K562 (cell line): ENCODE results near the gene CHTF8. TPM values are rescaled to one million over a fixed set of nuclear protein-coding genes. Genes with fewer than 3 reads are reported as not detected.
A peak's percentile ranks its signal among the peaks of the same experiment; 100 is the strongest.

ENCODE experiments used
- EZH2 ChIP-seq: IDR thresholded peaks from 2 replicates; pipeline ENCODE4 v1.6.1; 2012; ENCODE audit warnings: low read depth, mild to moderate bottlenecking, inconsistent platforms, low read length, borderline replicate concordance
- GATAD2A ChIP-seq: fragments of 450-650 bp; IDR thresholded peaks from 2 replicates; pipeline ENCODE4 v1.6.1; 2017
- IFI16 ChIP-seq: fragments of 250-450 bp; sonication (Bioruptor Pico); IDR thresholded peaks from 2 replicates; pipeline ENCODE4 v2.1.2; 2022; ENCODE audit warnings: mild to moderate bottlenecking, inconsistent platforms
- MAFG ChIP-seq: fragments of 450-650 bp; conservative IDR thresholded peaks from 2 replicates; pipeline ENCODE4 v1.6.1; 2016; ENCODE audit warnings: missing genetic modification characterization, missing compliant biosample characterization
- RBM34 ChIP-seq: fragments of 200-400 bp; formaldehyde crosslinking; IDR thresholded peaks from 2 replicates; pipeline ENCODE4 v1.6.1; 2018; ENCODE audit warnings: low read length, borderline replicate concordance; ENCODE audit not compliant: insufficient read depth
- ZBTB17 ChIP-seq: fragments of 450-650 bp; formaldehyde crosslinking; IDR thresholded peaks from 2 replicates; pipeline ENCODE4 v1.4.0; 2020; ENCODE audit warnings: mild to moderate bottlenecking
- ZNF165 ChIP-seq: fragments of 250-450 bp; sonication (Bioruptor Pico); IDR thresholded peaks from 2 replicates; pipeline ENCODE4 v1.4.0; 2020; ENCODE audit warnings: borderline replicate concordance
- ZNF318 ChIP-seq, 2 experiments: fragments of 450-650 bp; IDR thresholded peaks; 2 replicates each; pipeline ENCODE4 v1.6.1; 2016; ENCODE audit warnings: mild to moderate bottlenecking in 2 of 2, borderline replicate concordance in 1 of 2, low read depth in 1 of 2, moderate library complexity in 1 of 2
- ZNF347 ChIP-seq: fragments of 450-650 bp; formaldehyde crosslinking; IDR thresholded peaks from 2 replicates; pipeline ENCODE4 v1.4.0; 2020; ENCODE audit warnings: low read depth, mild to moderate bottlenecking, moderate library complexity
- ZNF507 ChIP-seq: conservative IDR thresholded peaks from 2 replicates; pipeline ENCODE4 v1.6.1; 2017; ENCODE audit warnings: missing genetic modification characterization, missing compliant biosample characterization
- ZNF609 ChIP-seq: sonication (generic); formaldehyde crosslinking; IDR thresholded peaks from 2 replicates; pipeline ENCODE4 v1.8.1; 2023; ENCODE audit warnings: missing genetic modification reagents, mild to moderate bottlenecking, borderline replicate concordance
- ZNF79 ChIP-seq: fragments of 250-450 bp; sonication (Bioruptor Pico); IDR thresholded peaks from 2 replicates; pipeline ENCODE4 v1.4.0; 2020; ENCODE audit warnings: low read depth, mild to moderate bottlenecking, moderate library complexity
- polyA plus RNA-seq, 8 experiments: library from polyadenylated mRNA; depleted of rRNA in 4 of 8; stranded (reverse) in 5 of 8; unstranded in 3 of 8; fragments of >200 nt; fragmentation: Nextera tagmentation in 2 of 8; fragmentation: Illumina TruSeq in 1 of 8; extraction: Ambion mirVana in 2 of 8; extraction: Trizol in 1 of 8; gene quantifications; 2 replicates each; pipeline versions ENCODE4 v1.2.1 to v1.2.3, GENCODE V29; 2011 to 2014; ENCODE audit warnings: inconsistent platforms in 1 of 8, missing spikeins in 1 of 8
- total RNA-seq, 7 experiments: library from RNA; depleted of rRNA in 6 of 7; stranded (reverse); fragments of >200 nt in 6 of 7; fragmentation: Illumina TruSeq in 2 of 7; extraction: Trizol in 2 of 7; gene quantifications; 2 replicates each; pipeline versions ENCODE4 v1.2.1 to v1.2.3, GENCODE V29; 2011 to 2021; ENCODE audit warnings: low replicate concordance in 1 of 7

Gene CHTF8
- total and polyA plus RNA-seq, 9 of the 15 experiments (the other 6 are each of a cell fraction or from before 2014, with no cell fraction given), result 20.2 to 199 (median 108) TPM

- no peak for TF ChIP-seq EZH2
- no peak for TF ChIP-seq ZNF347 (CRISPR knock-in tag)
- no peak for TF ChIP-seq MAFG (tag)
- TF ChIP-seq ZNF318 (IDR thresholded peaks at IDR 0.05; ENCODE audit: borderline replicate concordance in 1 of 2, low read depth in 1 of 2), result no peak
- TF ChIP-seq ZNF507 (tag), result no peak
- TF ChIP-seq ZBTB17 (CRISPR knock-in tag), result 0 out of 2 replicates have a peak, but pooled peaks have one; percentile 23
- no peak for TF ChIP-seq RBM34
- TF ChIP-seq ZNF79 (CRISPR knock-in tag), result no peak
- no peak for TF ChIP-seq IFI16
- no peak for TF ChIP-seq GATAD2A
- no peak for TF ChIP-seq ZNF165 (CRISPR knock-in tag)
- TF ChIP-seq ZNF609 (CRISPR knock-in tag), result no peak
These were observed at the start of gene CHTF8, which contains the start of gene UTP4 (continued) for GRCh38 chr16:69132424-69133252.
